Frontal cortex (tissue), 4 donors: ENCODE results near the gene SLC52A3. TPM values are rescaled to one million over a fixed set of nuclear protein-coding genes. Genes with fewer than 3 reads are reported as not detected.
A peak's percentile ranks its signal among the peaks of the same experiment; 100 is the strongest.

Experiments
- DNase-seq, 2 donors: peaks; one replicate each; pipeline ENCODE4 v3.0.0; 2012; ENCODE audit warnings: low spot score in 2 of 2
- FAIRE-seq: peaks from 2 replicates; lab custom pipeline; 2012; peaks lifted over from hg19 to GRCh38; lab: Jason Lieb, UNC
- total RNA-seq: library from RNA; depleted of rRNA; stranded (reverse); fragments of >200 nt; gene quantifications from one replicate; pipeline ENCODE4 v1.2.3, GENCODE V29; 2014
- donor health status: control.
- donor health status: control.
- donor health status: control.

The SLC52A3 gene
- total RNA-seq, 1 donor from 2014 or later: under 0.01 TPM

DNA sequence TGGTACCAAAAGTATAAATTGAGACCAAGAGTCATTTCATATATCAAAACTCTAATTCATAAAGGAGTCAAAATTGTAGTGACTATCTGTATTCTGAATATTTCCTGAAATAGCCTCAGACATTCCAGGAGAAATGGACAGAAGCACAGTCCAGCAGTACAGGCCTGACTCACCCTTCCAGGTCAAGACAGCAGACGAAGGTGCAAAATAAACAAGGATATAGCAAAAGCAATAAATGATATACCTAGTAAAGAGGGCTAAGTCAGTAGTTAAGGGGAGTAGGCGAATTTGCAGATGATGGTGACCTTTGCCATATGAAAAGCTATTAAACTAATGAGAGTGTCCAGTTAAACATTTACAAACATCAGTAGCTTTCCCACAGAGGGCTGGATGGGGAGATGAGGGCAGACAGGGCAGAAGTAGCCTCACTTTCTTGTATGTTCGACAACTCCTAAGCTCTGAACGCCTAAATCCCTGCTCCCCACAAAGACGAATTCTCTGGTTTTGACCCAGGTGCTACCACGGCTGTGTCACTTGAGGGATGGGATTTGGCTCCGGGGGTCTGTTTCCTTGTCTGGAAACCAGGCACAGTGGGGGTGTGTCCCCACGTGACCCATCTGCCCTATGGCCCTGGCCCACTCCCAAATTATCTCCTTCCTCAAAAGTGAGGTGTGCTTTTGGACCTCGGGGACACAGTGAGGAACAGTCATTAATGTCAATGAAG lies 3.6 kb upstream of the SLC52A3 start:
- FAIRE-seq (no peak), DNase-seq (no peak)

DNA sequence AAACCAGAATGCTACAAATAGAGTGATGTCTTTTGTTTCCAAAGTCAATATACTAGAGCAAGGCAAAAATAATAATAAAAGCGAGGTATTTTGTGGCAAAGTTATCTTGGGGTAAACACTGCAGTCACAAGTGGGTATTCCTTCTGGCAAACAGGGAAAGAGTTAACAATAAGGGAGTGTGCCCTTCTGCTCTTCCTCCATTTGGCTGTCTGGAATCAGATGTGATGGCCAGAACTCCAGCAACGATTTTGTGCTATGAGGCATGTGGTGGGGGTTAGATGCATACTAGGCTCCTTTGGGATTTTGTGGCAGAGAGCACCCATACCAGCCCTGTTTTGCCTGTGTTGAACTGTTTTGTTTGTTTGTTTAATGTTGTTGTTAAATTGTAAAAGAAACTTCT lies 2.4 kb upstream of the SLC52A3 start:
- DNase-seq (no peak), FAIRE-seq (no peak)

DNA sequence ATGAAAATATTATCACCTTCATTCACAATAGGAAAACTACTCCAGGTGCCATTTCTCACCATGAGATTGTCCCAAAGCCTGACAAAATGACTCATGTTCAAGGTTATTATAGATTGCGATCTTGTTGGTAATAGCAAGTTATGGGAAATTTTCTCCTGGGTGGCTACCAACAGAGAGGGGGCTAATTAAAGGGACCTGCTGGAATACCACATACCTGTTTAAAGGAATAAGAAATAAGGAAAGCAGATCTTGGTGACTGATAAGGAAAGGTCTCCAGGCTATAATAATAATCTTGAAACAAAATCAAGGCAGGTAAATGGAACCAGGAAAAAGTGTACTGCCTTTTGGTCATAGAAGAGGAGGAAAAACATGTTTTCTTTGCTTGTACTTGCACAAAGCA lies 1.4 kb downstream of the SLC52A3 start:
- DNase-seq (no peak), FAIRE-seq (no peak)

DNA sequence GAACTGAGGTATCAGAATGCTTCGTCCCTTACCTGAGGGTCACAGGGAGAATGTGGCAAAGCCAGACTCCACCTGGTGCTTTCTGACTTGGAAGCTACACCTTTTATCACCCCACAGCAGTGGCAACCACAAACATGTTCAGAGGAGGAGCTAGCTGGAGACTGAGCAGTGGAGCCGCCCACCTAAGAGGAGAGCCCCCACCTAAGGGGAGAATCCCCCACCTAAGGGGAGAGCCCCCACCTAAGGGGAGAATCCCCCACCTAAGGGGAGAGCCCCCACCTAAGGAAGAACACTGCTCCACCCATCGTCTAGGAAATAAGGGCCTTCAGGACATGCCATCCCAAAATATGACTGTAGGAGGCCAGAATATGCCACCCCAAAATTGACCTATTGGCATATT lies 4.0 kb downstream of the SLC52A3 start:
- DNase-seq: no peak

DNA sequence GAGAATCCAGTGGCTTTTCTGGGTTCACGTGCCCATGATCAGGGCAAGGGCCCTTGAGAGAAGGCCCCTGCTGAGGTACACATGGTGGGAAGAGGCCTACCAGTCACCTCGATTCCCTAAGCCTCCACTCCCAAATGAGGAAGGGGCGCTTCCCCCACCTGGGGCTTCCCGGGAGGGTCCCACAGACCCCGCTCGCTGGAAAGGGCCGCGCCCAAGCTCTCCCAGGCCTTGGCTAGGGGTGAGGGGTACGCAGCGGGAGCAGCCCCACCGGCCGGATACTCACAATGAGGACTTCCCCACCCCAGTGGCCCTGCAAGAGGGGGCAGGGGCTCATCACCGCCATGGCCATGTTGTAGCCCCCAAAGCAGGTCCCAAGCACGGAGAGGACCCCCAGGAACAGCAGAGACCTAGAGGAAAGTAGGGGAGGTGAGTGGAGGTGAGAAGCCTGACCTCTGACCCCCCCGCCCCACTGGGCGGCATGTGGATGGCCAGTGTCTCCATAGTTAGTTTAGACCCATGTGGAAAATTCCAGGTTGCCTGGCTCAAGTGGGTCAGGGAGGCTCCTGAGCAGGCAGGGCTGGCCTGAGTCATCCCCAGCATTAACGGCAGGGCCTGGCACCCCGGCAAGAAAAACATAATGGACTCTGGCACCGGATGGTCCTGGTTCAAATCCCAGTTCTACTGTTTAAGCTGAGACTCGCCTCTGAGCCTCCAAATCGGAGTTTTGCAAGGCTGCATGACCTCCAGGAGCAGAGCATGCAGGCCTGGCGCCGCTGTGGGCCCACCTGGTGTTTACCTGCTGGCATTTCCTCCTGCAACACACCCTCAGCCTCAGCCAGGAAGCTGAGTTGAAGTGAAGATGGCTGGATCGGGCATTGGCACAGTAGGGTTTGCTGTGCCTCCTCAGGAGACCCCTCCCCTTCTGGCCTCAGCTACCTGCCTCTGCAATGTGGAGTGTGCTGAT lies 6.6 kb downstream of the SLC52A3 start:
- DNase-seq: no peak
- FAIRE-seq: no peak

More for the DNA sequence above, 4.0 kb downstream of the SLC52A3 start:
- FAIRE-seq: no peak

DNA sequence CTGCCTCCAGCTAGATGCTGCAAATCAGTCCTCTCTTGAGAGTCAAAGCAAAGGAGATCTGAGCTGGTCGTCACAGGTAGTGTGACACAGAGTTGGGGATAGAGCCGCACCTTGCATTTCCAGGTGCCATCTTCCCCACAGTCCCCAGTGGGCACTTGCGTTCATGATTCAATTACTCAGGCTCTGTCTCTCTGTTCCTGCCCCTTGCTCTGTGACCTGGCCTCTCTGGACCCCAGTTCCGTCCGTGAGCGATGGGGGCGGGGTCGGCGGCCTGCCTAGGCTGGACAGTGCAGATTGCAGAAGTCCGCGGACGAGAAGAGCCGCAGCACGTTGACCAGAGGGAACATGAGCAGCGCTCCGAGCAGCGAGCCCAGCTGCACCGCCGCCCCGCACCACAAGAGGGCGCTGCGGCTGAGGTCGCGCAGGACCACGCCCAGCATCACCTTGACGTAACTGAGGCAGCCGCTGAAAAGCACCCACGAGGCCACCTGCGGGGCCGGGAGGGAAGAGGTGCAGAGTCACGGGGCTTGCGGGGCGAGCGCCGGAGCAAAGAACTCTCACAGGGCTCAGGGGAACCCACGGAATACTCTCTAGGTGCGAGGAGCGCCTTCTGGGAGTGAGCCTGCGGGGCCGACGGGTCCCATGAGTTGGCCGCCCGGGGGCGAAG lies 7.4 kb downstream of the SLC52A3 start:
- peak in 1 of 2 donors; percentile 37 for DNase-seq
- FAIRE-seq: no peak

DNA sequence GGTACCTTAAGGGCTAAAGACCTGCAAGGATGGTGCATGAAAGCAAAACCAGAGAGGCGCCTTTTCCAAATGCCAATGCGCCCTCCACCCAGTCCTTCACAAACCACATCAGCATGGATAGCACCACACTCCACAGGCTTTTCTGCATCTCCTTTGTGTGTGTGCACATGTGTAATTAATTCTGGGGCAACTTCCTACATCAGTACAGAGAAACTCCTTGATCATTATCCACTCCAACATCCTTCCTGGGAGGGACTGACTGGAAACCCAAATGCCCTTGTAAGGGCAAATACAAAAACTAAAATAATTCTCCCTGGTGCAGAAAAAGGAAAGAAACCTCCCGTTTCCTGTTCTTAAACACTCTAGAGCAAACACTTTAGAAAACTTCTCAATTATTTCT lies 10.8 kb downstream of the SLC52A3 start:
- no peak for FAIRE-seq
- no peak for DNase-seq

DNA sequence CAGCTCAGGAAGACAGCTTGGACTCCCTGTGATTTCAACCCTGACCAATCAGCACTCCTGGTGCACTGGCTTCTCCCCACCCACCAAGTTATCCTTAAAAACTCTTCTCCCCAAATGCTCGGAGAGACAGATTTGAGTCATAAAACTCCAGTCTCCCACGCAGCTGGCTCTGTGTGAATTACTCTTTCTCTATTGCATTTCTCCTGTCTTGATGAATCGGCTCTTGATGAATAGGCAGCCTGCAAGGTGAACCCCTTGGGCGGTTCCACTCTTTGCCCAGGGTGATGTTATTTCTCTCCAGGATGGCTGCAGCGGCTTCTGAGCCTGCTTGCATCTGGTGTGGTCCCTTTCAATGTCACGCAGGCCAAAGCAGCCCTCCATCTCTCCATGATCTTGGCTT lies 12.4 kb downstream of the SLC52A3 start:
- DNase-seq (no peak), FAIRE-seq (no peak)

DNA sequence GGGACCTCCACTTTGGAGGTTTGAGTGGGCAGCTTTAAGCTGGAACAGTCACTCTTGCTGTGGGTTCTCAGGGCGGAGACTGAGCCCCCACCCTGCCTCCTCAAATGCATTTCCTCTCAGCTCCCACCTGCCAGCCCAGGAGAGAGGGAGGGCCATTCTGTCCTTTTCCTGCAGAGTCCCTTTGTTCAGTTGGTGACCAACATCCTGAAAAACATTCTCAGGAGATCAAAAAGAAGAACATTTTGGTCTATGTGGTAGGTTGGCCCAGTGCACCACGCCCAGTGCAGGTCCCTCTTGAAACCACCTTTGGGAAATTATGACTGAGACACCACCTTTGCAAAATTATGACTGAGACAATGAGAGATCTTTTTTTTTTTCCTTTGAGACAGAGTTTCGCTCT lies 13.4 kb downstream of the SLC52A3 start:
- FAIRE-seq: no peak
- no peak for DNase-seq

DNA sequence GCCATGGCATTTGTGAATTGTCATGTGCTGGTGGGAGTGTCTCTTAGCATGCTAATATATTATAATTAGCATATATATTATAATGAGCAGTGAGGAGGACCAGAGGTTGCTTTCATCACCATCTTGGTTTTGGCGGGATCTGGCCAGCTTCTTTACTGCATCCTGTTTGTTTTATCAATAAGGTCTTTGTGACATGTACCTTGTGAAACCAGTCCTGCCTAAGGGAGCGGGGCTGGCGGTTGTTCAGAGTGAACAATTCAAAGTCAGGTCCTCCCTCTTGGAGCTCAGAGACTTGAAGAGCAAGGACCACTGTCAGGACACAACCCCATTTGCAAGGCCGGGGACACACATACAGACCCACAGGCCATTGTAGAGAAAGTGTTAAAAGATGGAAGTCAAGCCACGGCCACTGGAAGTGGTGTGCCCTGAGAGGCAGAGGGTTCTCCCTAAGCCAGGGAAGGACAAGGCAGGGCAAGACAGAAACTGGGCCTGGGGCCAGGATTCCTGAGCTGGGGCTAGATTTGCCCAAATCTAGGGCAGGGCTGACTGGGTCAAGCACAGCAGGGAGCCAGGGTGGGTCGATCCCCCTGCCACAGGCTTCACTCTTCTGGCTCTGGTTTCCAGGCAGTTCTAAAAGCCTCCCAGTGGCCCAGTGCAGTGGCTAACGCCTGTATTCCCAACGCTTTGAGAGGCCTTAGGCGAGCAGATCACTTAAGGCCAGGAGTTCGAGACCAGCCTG lies 14.2 kb downstream of the SLC52A3 start:
- DNase-seq (no peak), FAIRE-seq (no peak)

DNA sequence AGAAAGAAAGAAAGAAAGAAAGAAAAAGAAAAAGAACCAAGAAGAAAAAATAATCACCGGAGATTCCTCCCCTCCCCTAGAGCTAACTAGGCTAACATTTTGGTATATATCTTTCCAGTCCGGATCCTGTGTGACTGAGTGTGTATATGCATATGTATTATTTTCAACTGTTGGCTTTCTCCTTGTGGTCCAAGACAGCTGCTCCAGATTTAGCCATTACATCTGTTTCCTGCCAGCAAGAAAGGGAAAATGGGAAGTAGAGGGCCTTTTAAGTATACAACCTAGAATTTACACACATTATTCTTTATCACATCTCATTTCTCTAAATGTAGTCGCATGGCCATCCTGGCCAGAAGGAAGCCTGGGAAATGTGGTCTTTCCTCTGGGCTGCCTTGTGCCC lies 15.2 kb downstream of the SLC52A3 start:
- FAIRE-seq (no peak), DNase-seq (no peak)

DNA sequence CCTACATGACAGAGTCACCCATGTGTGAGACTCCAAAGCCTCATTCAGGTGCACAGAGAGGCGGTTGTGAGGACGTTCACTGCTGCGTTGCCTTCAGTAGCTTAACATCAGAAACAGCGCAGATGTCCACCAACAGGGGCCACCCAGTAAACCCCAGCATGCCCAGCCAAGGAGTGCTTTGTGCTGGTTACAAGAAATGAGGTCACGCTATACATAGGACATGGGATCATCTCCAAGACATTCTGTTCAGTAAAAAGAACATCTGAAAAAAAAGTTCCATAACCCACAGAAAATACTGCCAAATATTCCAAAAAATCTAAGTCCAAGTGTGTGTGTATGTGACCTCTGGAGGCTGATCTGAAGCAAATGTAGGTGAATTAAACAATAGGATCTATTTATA lies 16.0 kb downstream of the SLC52A3 start:
- DNase-seq: no peak

DNA sequence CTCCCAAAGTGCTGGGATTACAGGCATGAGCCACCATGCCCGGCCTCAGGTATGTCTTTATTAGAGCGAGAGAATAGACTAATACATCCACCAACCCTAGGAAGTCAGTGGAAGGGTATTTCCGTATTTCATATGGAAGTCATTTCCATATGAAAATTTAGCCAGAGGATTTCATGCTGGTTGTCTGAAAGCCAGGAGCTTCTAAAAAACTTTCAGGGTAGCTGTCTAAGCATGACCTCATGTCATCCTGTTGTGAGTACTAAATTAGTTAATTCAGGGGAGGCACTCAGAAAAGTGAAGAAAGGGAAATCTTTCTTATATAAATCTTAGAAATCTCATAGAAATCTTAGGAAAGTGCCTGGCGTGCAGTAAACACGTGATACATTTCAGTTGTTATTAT lies 16.5 kb downstream of the SLC52A3 start:
- FAIRE-seq (no peak), DNase-seq (no peak)

More for the DNA sequence above, 16.0 kb downstream of the SLC52A3 start:
- FAIRE-seq: no peak

DNA sequence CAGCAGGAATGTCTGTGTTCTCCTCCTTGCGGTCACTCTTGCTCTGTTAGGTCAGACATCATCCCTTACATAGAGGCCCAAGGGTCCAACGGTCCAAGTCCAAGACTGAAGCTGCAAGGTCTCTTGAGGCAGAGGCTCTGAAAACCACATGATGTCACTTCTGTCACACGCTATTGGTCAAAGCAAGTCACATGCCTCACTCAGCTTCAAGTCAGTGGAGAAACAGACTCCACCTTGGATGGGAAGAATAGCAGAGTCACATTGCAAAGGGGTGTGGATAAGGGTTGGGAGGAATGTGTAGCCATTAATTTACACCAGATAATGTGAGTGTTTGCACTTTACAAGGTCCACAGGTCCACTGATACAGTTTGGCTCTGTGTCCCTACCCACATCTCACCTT lies 17.5 kb downstream of the SLC52A3 start:
- no peak for DNase-seq
- FAIRE-seq: no peak

DNA sequence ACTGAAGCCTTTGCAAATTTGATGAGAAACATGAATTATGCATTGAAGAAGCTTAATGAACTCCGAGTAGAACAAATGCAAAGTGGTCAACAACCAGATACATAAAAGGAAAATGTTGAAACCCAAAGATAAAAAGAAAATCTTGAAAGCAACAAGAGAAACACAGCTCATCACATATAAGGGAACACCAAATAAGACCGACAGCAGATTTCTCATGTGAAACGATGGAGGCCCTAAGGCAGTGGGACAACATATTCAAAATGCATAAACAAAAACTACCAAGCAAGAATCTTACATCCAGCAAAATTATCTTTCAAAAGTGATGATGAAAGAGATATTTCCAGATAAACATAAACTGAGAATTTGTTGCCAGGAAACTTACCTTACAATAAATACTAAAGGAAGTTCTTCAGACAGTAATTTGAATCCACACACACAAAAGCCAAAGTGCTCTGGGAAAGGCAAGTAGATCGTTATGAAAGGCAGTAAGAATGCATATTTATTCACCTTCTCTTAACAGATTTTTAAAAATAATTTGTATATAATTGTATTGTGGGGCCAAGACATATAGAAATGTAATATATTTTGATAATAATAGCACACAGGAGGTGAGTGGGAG lies 22.5 kb downstream of the SLC52A3 start:
- no peak for DNase-seq
- FAIRE-seq: no peak

DNA sequence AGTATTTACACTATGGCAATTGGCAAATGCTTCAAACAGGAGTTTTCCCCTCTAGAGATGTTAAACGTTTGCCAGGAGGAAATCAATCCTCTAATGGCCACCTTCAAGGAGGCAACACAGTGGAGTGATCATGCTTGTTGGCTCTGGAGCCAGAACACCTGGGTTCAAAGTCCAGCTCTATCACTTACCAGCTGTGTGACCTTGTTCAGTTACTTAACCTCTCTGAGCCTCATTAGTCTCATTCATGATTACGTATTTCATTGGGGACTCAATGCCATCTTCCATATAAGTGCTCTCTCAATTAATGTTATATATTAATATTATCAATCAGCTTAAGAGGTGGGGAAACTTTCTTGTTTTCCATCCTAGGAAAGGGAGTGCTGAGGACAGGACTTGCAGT lies 26.1 kb downstream of the SLC52A3 start:
- DNase-seq (no peak), FAIRE-seq (no peak)

DNA sequence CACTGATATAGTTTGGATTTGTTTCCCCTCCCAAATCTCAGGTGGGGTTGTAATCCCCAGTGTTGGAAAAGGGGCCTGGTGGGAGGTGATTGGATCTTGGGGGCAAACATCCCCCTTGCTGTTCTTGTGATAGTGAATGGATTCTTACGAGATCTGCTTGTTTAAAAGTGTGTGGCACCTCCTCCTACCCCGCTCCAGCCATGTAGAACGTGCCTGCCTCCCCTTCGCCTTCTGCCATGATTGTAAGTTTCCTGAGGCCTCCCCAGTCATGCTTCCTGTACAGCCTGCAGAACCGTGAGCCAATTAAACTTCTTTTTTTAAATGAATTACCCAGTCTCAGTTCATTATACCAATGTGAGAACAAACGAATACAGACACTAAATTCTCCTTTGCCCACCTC lies 26.7 kb downstream of the SLC52A3 start:
- DNase-seq (no peak), FAIRE-seq (no peak)

DNA sequence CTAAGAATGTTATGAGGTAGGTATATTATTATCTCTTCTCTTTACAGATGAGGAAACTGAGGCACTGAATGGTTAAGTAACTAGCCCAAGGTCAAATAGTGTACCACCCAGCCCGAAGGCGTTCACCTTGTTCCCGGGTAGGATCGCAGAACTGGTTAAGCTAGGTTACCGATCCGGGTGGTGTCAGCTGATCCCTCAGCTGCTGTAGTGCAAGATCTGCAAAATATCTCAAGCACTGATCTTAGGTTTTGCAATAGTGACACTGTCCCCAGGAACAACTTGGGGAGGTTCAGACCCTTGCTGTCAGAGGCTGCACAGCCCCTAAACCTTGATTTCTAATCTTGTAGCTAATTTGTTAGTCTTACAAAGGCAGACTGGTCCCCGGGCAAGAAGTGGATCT lies 28.1 kb downstream of the SLC52A3 start:
- no peak for FAIRE-seq
- no peak for DNase-seq

DNA sequence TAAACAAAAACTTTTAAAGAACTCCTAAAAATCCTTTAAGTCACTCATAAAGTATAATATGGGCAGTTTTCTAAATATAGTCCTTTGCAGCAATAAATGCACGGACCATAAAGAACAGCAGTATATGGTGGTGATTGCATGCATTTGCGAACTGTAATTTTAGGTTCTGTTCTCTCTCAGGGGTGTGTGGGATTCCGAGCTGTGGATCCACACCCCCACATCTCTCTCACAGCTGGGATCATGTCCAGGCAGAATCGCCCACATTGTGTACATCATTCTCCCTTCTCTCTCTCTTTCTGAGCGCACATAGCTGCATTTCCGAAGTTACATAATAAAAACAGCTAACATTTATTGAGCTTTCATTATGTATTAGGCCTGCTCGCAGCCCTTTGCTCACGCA lies 28.6 kb downstream of the SLC52A3 start:
- FAIRE-seq (no peak), DNase-seq (no peak)

DNA sequence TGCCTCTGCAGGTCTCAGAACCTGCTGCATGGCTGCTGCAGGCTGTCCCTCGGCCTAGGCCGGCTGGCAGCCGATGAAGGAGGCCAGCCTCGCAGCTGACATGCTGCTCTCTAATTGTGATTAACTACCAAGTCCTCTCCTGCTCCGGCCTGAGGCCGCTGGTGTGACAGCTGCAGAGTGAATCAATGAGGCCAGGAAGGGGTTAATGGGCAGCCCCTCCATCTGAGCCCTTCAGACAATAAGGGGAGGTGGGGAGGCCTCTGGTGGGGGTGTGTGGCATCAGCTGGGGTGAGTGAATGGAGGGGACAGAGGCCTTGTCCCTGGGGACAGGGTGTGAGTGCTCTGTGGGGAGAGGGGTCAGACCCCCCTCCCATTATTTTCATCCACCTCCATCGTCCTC lies 34.4 kb downstream of the SLC52A3 start:
- FAIRE-seq (no peak), DNase-seq (no peak)
